A549 (cell line): ENCODE data around the gene ERV3-1. TPM values are rescaled to one million over a fixed set of nuclear protein-coding genes. Genes with fewer than 3 reads are reported as not detected.

Source experiments
- ATAC-seq, 2 experiments: fragments of 200-7000 bp in 1 of 2; fragments of >200 bp in 1 of 2; cut with Nextera tagmentation in 1 of 2; cut with Tn5 transposase in 1 of 2; 3 replicates each; pipeline versions ENCODE4 v1.8.0 to v1.9.1; 2018 to 2020; ENCODE audit warnings: mild to moderate bottlenecking in 1 of 2, moderate library complexity in 1 of 2
- CTCF ChIA-PET: fragments of 300-600 bp; sonication (Branson Sonifier 250); formaldehyde crosslinking; extraction: SDS; loops from one replicate; lab custom pipeline; 2021; ENCODE audit warnings: antibody characterized with exemption, inconsistent platforms; lab: Yijun Ruan, JAX
- POLR2A ChIA-PET: fragments of 350-600 bp; formaldehyde crosslinking; extraction: SDS; loops from one replicate; lab custom pipeline; 2021; ENCODE audit warnings: antibody characterized with exemption, inconsistent platforms; lab: Yijun Ruan, JAX
- DNase-seq, 2 experiments: peaks; one replicate each; pipeline versions ENCODE4 v3.0.0 to v3.0.0-alpha.2; 2011 to 2016; ENCODE audit warnings: low read depth in 1 of 2, low spot score in 1 of 2
- FAIRE-seq: peaks from 2 replicates; lab custom pipeline; 2011; peaks lifted over from hg19 to GRCh38; lab: Jason Lieb, UNC
- H3K27ac ChIP-seq, 2 experiments: fragments of >200 bp; sonication (Bioruptor Twin); formaldehyde crosslinking; 3 replicates each; pipeline ENCODE4 v1.5.1; 2016 to 2017
- H3K4me1 ChIP-seq: fragments of >200 bp; sonication (Bioruptor Twin); formaldehyde crosslinking; 3 replicates; pipeline ENCODE4 v1.6.1; 2016
- H3K4me2 ChIP-seq: fragments of >200 bp; sonication (Bioruptor Twin); formaldehyde crosslinking; 3 replicates; pipeline ENCODE4 v1.6.1; 2016
- H3K4me3 ChIP-seq: fragments of >200 bp; sonication (Bioruptor Twin); formaldehyde crosslinking; 3 replicates; pipeline ENCODE4 v1.5.1; 2016
- H3K9me3 ChIP-seq: fragments of >200 bp; sonication (Bioruptor Twin); formaldehyde crosslinking; 3 replicates; pipeline ENCODE4 v1.6.1; 2016
- CBX2 ChIP-seq: fragments of 200-600 bp; sonication (generic); IDR thresholded peaks from 2 replicates; pipeline ENCODE4 v1.6.1; 2016; ENCODE audit warnings: low read depth, mild to moderate bottlenecking, borderline replicate concordance
- CBX8 ChIP-seq: fragments of 200-600 bp; sonication (generic); IDR thresholded peaks from 2 replicates; pipeline ENCODE4 v1.6.1; 2016
- EHF ChIP-seq: fragments of 250-450 bp; sonication (Bioruptor Pico); IDR thresholded peaks from 2 replicates; pipeline ENCODE4 v1.5.0; 2020; ENCODE audit warnings: mild to moderate bottlenecking
- EHMT2 ChIP-seq: fragments of 200-600 bp; sonication (generic); IDR thresholded peaks from 2 replicates; pipeline ENCODE4 v1.6.1; 2016; ENCODE audit warnings: antibody characterized with exemption, low read depth, mild to moderate bottlenecking, moderate library complexity
- FOSB ChIP-seq: fragments of 250-450 bp; sonication (Bioruptor Pico); IDR thresholded peaks from 2 replicates; pipeline ENCODE4 v1.5.0; 2020; ENCODE audit warnings: mild to moderate bottlenecking, moderate library complexity
- FOSL2 ChIP-seq, 2 experiments: fragments of 450-650 bp in 1 of 2; fragments of >200 bp in 1 of 2; sonication (Bioruptor Twin) in 1 of 2; formaldehyde crosslinking; IDR thresholded peaks; 2 replicates each; pipeline versions ENCODE4 v1.5.0 to v1.6.1; 2016 to 2020; ENCODE audit warnings: mild to moderate bottlenecking in 1 of 2, moderate library complexity in 1 of 2
- HOXA7 ChIP-seq: fragments of 250-450 bp; sonication (Bioruptor Pico); IDR thresholded peaks from 2 replicates; pipeline ENCODE4 v1.5.0; 2020; ENCODE audit warnings: mild to moderate bottlenecking, moderate library complexity
- HOXB13 ChIP-seq: fragments of 250-450 bp; sonication (Bioruptor Pico); IDR thresholded peaks from 2 replicates; pipeline ENCODE4 v1.5.0; 2020; ENCODE audit warnings: low read depth, mild to moderate bottlenecking, moderate library complexity
- JUN ChIP-seq, 2 experiments: fragments of >200 bp; sonication (Bioruptor Twin); formaldehyde crosslinking; IDR thresholded peaks; 2 replicates in 1 of 2; 3 replicates in 1 of 2; pipeline ENCODE4 v1.6.1; 2016 to 2017
- KDM5A ChIP-seq: fragments of 200-600 bp; sonication (generic); IDR thresholded peaks from 2 replicates; pipeline ENCODE4 v1.6.1; 2016; ENCODE audit warnings: antibody characterized with exemption, mild to moderate bottlenecking
- MAX ChIP-seq: IDR thresholded peaks from 2 replicates; pipeline ENCODE4 v1.6.1; 2012
- NFE2L2 ChIP-seq: fragments of 150-350 bp; conservative IDR thresholded peaks from 2 replicates; pipeline ENCODE4 v1.6.1; 2014; ENCODE audit warnings: low read length
- PBX3 ChIP-seq: IDR thresholded peaks from 2 replicates; pipeline ENCODE4 v1.6.1; 2012
- PHF8 ChIP-seq: fragments of 200-600 bp; sonication (generic); IDR thresholded peaks from 2 replicates; pipeline ENCODE4 v1.6.1; 2016; ENCODE audit warnings: low read depth, mild to moderate bottlenecking, antibody characterized with exemption, moderate library complexity, borderline replicate concordance
- POLR2A ChIP-seq: IDR thresholded peaks from 2 replicates; pipeline ENCODE4 v1.6.1; 2012; ENCODE audit warnings: mild to moderate bottlenecking, low read length
- RAD21 ChIP-seq, 2 experiments: fragments of >200 bp in 1 of 2; sonication (Bioruptor Twin) in 1 of 2; formaldehyde crosslinking in 1 of 2; IDR thresholded peaks in 1 of 2; conservative IDR thresholded peaks in 1 of 2; 2 replicates in 1 of 2; 3 replicates in 1 of 2; pipeline ENCODE4 v1.6.1; 2012 to 2018; ENCODE audit warnings: inconsistent platforms in 1 of 2
- RARB ChIP-seq: fragments of 250-450 bp; sonication (Bioruptor Pico); IDR thresholded peaks from 2 replicates; pipeline ENCODE4 v1.8.0; 2021; ENCODE audit warnings: mild to moderate bottlenecking, moderate library complexity
- RCOR1 ChIP-seq: fragments of 150-350 bp; IDR thresholded peaks from 2 replicates; pipeline ENCODE4 v1.6.1; 2014; ENCODE audit warnings: antibody characterized with exemption, low read length, low read depth
- ZNF302 ChIP-seq: fragments of 250-450 bp; sonication (Bioruptor Pico); IDR thresholded peaks from 2 replicates; pipeline ENCODE4 v1.9.0; 2021; ENCODE audit warnings: inconsistent platforms, mild to moderate bottlenecking, moderate library complexity
- ZSCAN20 ChIP-seq: fragments of 250-450 bp; sonication (Bioruptor Pico); IDR thresholded peaks from 2 replicates; pipeline ENCODE4 v1.8.0; 2022; ENCODE audit warnings: mild to moderate bottlenecking, moderate library complexity
- WGBS: methylation state at CpG from one replicate; pipeline ENCODE4 v1.1.6; 2017; ENCODE audit errors: missing lambda C conversion rate; 5-methylcytosine and 5-hydroxymethylcytosine counted together
- polyA plus RNA-seq, 4 experiments: library from polyadenylated mRNA; depleted of rRNA in 3 of 4; stranded (reverse); fragments of >200 nt; fragmentation: RNase III in 1 of 4; extraction: RNeasy Plus Mini Kit Qiagen cat#74134 plus additional on column Dnase treatment in 1 of 4; gene quantifications; 2 replicates in 3 of 4; 3 replicates in 1 of 4; pipeline ENCODE4 v1.2.3, GENCODE V29; 2011 to 2017

The ERV3-1 gene
- polyA plus RNA-seq, 2 of the 4 experiments (the other 2 are of a cell fraction) = 5.0 to 5.8 TPM

GRCh38 chr7:65002972-65003585 lies 3.4 kb downstream of the ERV3-1 start:
- WGBS = 84% methylated on average over 2 of the region's 2 CpGs
- H3K4me1 ChIP-seq = no peaks in the 10 kb centered on the region
- H3K9me3 ChIP-seq = peaks cover 74% of the 10 kb centered on the region
- CTCF ChIA-PET = no interaction called here
- FAIRE-seq (no peak), ATAC-seq (no peak), DNase-seq (no peak)
- H3K4me3 ChIP-seq = no peak overlapping the region
- no peak overlapping the region for H3K4me2 ChIP-seq
- POLR2A ChIA-PET = no interaction called here
- TF ChIP-seq ZSCAN20 (CRISPR knock-in tag) = no peak
- no peak for TF ChIP-seq KDM5A
- no peak for TF ChIP-seq FOSB (CRISPR knock-in tag)
- TF ChIP-seq HOXB13 (CRISPR knock-in tag) = no peak
- no peak for TF ChIP-seq RARB
- TF ChIP-seq HOXA7 = no peak
- no peak for TF ChIP-seq RAD21 (conservative IDR thresholded peaks at IDR 0.05 in 1 of 2, IDR thresholded peaks at IDR 0.05 in 1 of 2)
- TF ChIP-seq MAX = no peak
- no peak for TF ChIP-seq JUN (IDR thresholded peaks at IDR 0.05)
- TF ChIP-seq CBX2 = no peak
- TF ChIP-seq EHMT2 = no peak
- TF ChIP-seq, all 56 proteins: peak for 0
- H3K27ac ChIP-seq = no peak overlapping the region

- Histone ChIP-seq H3K4me1 (no peaks in the 10 kb centered on the region), H3K4me3 (no peak overlapping the region), H3K27ac (no peak overlapping the region), H3K4me2 (no peak overlapping the region), H3K9me3 (peaks cover 85% of the 10 kb centered on the region)
- ChIA-PET POLR2A (no interaction called here), CTCF (no interaction called here)
- ATAC-seq = no peak
- no peak for FAIRE-seq
- TF ChIP-seq ZSCAN20 (CRISPR knock-in tag) = no peak
- TF ChIP-seq PHF8 = no peak
- no peak for TF ChIP-seq FOSL2 (IDR thresholded peaks at IDR 0.05)
- no peak for TF ChIP-seq FOSL2 (CRISPR knock-in tag; IDR thresholded peaks at IDR 0.05)
- TF ChIP-seq RAD21 (conservative IDR thresholded peaks at IDR 0.05 in 1 of 2, IDR thresholded peaks at IDR 0.05 in 1 of 2) = no peak
- TF ChIP-seq RCOR1 = no peak
- no peak for TF ChIP-seq EHF (CRISPR knock-in tag)
- TF ChIP-seq PBX3 = no peak
- 0% methylated on average over 1 of the region's 1 CpG for WGBS
- DNase-seq = no peak
Observed at GRCh38 chr7:65001291-65001814, 5.1 kb downstream of the ERV3-1 start.

- WGBS = 89% methylated on average over 5 of the region's 11 CpGs
- no peak for ATAC-seq
- CTCF ChIA-PET = no interaction called here
- Histone ChIP-seq H3K4me1 (no peaks in the 10 kb centered on the region), H3K9me3 (peaks cover 87% of the 10 kb centered on the region), H3K4me3 (no peak overlapping the region), H3K4me2 (no peak overlapping the region), H3K27ac (no peak overlapping the region)
- POLR2A ChIA-PET = no interaction called here
- peak in 1 of 2 experiments; percentile 6 for DNase-seq
- TF ChIP-seq CBX8 (no peak), ZNF302 (CRISPR knock-in tag) (no peak), EHMT2 (no peak), RARB (no peak), NFE2L2 (no peak), POLR2A (no peak), ZSCAN20 (CRISPR knock-in tag) (no peak)
- FAIRE-seq = no peak
Observed at GRCh38 chr7:64999165-65000004, 7.1 kb downstream of the ERV3-1 start.
